Epithelial cell of esophagus (primary cell): ENCODE data around the gene LY86.

Source experiments
- DNase-seq: peaks from one replicate; pipeline ENCODE4 v3.0.0; 2010; ENCODE audit warnings: low read depth
- H3K4me3 ChIP-seq: 2 replicates; pipeline ENCODE4 v1.5.1; 2011; ENCODE audit warnings: mild to moderate bottlenecking, low read length, control low read depth
- CTCF ChIP-seq: IDR thresholded peaks from 2 replicates; pipeline ENCODE4 v1.5.1; 2011; ENCODE audit warnings: low read depth, mild to moderate bottlenecking, low read length, control low read depth, inconsistent platforms; ENCODE audit not compliant: insufficient read depth; ENCODE audit errors: missing control alignments

The LY86 gene

GRCh38 chr6:6570929-6571671 is 17.4 kb upstream of the LY86 start:
- TF ChIP-seq CTCF = no peak

GRCh38 chr6:6575143-6575542 is 13.4 kb upstream of the LY86 start:
- H3K4me3 ChIP-seq = no peak overlapping the region
- no peak for TF ChIP-seq CTCF
- no peak for DNase-seq

More at GRCh38 chr6:6570929-6571671, 17.4 kb upstream of the LY86 start:
- H3K4me3 ChIP-seq = no peak overlapping the region
- no peak for DNase-seq

- H3K4me3 ChIP-seq = no peak overlapping the region
- peak; percentile 24 for DNase-seq
- TF ChIP-seq CTCF = peak; percentile 5
Observed at GRCh38 chr6:6577735-6578134, 10.8 kb upstream of the LY86 start.

GRCh38 chr6:6579281-6579680 is 9.2 kb upstream of the LY86 start:
- no peak overlapping the region for H3K4me3 ChIP-seq
- TF ChIP-seq CTCF = no peak
- no peak for DNase-seq

- no peak overlapping the region for H3K4me3 ChIP-seq
- DNase-seq = peak; percentile 16
- no peak for TF ChIP-seq CTCF
Observed at GRCh38 chr6:6580225-6580856, 8.2 kb upstream of the LY86 start.

GRCh38 chr6:6581054-6581453 is 7.5 kb upstream of the LY86 start:
- no peak overlapping the region for H3K4me3 ChIP-seq
- TF ChIP-seq CTCF = no peak
- DNase-seq = no peak

GRCh38 chr6:6582131-6582530 is 6.4 kb upstream of the LY86 start:
- DNase-seq = no peak
- TF ChIP-seq CTCF = no peak
- H3K4me3 ChIP-seq = no peak overlapping the region
